ENCODE measurements around the gene NOL9.

DNA sequence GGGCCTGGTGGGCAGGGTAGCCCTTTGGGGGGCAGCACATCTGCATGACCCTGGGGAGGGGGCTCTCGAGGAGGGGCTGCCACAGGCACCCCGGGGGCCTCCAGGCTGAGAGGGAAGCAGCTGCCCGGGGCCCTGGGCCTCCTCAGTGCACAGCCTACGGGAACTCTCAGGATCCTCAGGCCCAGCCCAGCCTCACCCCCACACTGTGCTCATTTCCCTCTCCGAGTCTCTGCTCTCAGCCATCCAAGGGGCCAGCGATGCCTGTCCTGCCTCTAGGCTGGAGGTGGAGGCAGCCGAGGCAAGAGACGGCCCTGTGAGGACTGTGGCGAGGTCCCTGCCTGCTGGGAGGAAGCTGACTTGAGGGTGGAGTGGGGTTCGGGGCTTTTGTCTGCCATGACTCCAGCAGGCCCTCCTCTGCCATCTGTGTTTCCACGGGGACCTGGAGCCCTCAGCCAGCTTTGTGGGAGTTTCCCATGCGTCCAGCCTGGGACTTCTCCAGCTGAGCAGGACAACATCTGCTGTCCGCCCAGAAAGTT lies 55.7 kb downstream of the NOL9 start:
- TF ChIP-seq CTCF (IDR thresholded peaks at IDR 0.05) (no peak), EZH2 (IDR thresholded peaks at IDR 0.05) (no peak), EZH2phosphoT487 (IDR thresholded peaks at IDR 0.05) (no peak)

Data from neural progenitor cell (in vitro differentiated cells).